GOT3 (cell line): ENCODE measurements around the gene SSBP4.
A peak's percentile ranks its signal among the peaks of the same experiment; 100 is the strongest.
"Not testable (repeated sequence)": the region's sequence is repeated elsewhere in the genome, so short reads cannot be mapped to it uniquely, and the experiment has no call there.

ENCODE experiments used
- DNase-seq: peaks from one replicate; lab custom pipeline; 2025; ENCODE audit warnings: mixed read lengths; lab: John Stamatoyannopoulos, UW

The SSBP4 gene

DNA sequence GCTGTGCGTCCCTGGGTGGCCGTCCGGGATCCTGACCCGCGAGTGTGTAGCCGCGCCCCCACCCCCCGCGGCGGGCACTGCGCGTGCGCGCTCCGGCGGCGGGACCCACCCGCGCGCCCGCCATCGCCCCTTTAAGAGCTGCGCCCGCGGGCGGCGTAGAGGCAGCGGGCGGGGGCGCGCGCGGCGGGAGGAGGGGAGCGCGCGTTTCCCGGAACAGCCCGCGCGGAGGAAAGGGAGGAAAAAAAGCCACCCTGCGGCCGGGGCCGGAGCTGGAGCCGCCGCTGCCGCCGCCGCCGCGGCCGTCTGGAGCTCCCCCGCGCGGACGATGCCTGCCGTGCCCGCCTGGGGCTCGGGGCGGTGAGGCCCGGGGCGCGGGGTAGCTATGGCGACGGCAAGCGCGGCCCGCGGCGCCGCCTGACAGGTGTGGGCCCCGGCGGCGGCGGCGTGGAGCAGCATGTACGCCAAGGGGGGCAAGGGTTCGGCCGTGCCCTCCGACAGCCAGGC lies at the start of gene SSBP4:
Gene SSBP4, plus strand, starts transcription at position 204 of the 504 bp plus-strand sequence. Its CDS starts 251 bp downstream, at position 455.
- peak; percentile 51 for DNase-seq

DNA sequence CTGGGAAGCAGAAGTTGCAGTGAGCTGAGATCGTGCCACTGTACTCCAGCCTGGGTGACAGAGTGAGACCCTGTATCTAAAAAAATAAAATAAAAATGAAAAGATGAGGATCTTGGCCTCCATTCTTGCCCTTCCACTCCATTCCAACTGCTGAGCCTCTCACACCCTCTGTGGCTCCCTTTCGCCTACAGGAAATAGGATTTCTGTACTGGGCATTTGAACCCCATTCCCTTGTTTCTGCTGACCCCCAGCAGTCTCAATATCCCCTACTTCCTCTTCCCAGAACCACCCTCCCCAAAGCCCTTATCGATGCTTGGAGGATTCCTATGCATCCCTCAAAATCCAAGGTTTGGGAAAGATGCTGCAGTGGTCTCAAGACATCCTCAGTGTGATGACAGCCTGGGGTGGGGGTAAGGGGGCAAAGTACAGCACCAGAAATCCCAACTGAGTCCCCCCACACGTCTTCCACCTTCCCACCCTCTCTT lies 45.7 kb upstream of the SSBP4 start:
- DNase-seq: no peak

DNA sequence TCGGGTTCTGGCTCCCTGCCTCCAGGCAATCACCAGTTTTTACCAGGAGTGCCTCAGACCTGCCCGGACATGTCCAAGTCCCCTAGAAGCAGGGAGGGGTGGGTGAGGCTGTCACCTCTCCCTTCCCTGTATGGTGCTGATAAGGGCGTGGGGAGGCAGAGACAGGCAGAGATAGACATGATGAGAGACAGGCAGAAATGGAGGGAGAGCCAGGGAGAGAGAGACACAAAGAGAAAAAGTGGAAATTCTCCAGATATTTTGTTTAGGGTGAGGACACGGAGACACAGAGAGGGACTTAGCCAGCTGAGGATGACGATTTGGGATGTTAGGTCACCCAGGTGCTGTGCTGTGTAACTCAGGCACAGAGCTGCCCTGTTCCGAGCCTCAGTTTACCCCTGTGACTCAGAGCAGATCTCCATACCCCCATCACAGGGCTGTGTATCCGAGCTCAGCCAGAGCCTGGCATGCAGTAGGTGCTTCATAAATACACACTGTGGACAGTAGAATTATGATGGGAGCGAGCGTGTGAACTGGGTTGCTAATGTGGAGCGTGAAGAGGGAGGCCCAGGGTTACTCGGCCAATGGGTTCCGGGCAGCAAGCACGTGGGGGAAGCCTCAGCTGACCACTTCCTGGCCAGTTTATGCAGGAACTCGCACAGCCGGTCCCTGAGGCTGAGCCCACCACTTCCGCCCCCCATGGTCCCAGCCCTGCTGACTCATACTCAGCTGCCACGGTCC lies 45.1 kb upstream of the SSBP4 start:
- DNase-seq: no peak

DNA sequence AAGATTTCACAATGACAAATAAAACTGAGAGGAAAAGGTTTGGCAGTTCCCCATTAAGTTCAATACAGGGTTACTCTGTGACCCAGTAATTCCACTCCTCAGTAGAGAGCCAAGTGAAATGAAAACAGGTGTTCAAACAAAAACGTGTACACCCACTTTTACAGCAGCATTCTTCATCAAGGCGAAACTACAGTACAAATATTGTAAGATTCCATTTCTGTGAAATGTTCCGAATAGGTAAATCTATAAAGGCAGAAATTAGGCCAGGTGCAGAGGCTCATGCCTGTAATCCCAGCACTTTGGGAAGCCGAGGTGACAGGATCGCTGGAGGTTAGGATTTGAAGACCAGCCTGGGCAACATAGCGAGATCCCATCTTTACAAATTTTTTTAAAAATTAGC lies 42.2 kb upstream of the SSBP4 start:
- no peak for DNase-seq

DNA sequence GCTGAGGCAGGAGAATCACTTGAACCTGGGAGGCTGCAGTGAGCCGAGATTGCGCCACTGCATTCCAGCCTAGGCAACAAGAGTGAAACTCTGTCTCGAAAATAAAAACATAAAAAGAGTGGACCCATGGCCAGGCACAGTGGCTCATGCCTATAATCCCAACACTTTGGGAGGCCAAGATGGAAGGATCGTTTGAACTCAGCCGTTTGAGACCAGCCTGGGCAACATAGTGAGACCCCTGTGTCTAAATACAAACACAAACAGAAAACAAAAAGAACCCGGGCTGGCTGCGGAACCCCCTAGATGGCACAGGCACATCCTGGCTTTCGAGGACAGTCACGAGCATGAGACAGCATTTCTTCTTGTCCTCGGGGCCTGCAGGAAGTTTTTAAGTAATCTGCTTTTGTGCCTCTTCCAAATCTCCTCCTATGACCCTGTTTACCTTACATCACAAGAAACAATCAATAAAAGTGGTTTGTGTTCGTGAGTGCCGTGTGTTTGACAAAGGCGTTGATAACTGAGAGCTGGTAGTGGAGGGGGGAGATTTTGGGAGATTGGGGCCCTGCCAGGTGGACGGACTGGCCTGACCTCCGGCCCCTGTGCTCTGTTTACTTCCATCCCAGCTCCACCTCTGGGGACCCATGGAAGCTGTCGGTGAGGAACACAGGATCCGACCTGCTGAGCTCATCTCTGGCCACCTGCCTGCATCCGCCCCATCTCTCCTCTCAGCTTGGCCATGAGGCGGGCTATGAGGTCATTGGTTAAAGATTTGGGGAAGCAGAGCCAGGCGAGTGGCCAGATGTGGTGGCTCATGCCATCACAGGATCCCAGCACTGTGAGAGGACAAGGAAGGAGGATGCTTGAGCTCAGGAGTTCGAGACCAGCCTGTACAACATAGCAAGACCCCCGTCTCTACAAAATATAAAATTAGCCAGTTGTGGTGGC lies 39.1 kb upstream of the SSBP4 start:
- no peak for DNase-seq

DNA sequence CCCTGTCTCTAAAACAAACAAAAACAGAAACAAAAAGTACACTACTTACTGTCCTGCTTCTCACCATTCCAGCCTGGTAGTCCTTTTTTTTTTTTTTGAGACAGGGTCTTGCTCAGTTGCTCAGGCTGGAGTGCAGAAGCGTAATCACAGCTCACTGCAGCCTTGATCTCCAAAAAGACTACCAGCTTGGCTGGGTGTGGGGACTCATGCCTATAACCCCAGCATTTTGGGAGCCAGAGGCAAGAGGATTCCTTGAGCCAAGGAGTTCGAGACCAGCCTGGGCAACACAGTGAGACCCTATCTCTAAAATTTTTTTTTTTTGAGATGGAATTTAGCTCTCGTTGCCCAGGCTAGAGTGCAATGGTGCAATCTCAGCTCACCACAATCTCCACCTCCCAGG lies 38.4 kb upstream of the SSBP4 start:
- no peak for DNase-seq

DNA sequence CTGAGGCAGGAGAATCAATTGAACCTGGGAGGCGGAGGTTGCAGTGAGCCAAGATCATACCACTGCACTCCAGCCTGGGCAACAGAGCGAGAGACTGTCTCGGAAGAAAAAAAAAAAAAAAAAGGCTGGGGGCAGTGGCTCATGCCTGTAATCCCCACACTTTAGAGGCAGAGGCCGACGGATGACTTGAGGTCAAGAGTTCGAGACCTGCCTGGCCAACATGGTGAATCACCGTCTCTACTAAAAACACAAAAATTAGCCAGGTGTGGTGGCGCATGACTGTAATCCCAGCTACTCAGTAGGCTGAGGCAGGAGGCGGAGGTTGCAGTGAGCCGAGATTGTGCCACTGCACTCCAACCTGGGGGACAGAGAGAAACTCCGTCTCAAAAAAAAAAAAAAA lies 35.6 kb upstream of the SSBP4 start:
- DNase-seq: not testable (repeated sequence)

DNA sequence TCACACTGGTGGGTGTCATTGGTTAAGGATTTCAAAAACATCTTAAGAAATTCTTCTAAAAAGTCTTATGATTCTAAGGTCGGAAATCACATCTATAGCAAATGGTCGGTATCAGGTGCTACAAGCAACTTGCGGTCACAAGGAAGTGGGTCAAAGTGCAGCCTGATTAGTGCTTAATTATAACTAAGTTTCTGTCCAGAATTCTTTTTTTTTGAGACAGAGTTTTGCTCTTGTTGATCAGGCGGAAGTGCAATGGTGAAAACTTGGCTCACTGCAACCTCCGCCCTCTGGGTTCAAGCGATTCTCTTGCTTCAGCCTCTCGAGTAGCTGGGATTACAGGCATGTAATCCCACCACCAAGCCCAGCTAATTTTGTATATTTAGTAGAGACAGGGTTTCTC lies 34.4 kb upstream of the SSBP4 start:
- DNase-seq: no peak

DNA sequence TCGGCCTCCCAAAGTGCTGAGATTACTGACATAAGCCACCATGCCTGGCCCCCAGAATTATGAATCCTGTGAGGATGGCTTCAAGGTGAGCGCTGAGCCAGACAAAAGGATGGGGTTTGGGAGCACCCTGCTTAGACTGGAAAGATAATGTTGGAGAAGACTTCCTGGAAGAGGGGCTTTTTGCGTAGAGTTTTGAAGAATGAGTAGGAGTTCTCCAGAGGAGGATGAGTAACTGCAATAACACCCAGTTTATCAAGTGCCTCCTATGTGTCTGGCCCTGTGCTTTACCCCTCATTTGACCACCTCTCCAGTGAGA lies 33.9 kb upstream of the SSBP4 start:
- no peak for DNase-seq

DNA sequence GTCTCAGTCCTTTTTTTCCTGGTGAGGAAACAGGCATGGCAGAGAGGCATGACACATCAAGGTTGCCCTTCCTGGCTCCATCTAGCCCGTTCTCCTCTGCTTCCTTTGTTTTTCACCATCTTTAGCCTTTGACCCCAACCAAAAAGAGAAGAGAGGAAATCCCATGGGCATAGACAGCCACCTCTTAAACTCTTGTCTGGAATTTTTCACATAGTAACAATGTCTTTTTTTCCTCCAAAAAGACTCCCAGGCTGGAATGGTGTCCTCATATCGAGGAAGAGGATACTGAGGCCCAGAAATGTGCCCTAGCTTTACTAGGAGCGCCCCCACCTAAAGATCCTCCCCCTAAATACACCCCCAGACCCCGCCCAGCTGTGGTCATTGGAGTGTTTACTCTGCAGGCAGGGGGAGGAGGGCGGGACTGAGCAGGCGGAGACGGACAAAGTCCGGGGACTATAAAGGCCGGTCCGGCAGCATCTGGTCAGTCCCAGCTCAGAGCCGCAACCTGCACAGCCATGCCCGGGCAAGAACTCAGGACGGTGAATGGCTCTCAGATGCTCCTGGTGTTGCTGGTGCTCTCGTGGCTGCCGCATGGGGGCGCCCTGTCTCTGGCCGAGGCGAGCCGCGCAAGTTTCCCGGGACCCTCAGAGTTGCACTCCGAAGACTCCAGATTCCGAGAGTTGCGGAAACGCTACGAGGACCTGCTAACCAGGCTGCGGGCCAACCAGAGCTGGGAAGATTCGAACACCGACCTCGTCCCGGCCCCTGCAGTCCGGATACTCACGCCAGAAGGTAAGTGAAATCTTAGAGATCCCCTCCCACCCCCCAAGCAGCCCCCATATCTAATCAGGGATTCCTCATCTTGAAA lies 33.3 kb upstream of the SSBP4 start, which contains the start of gene GDF15:
Gene GDF15, plus strand, starts transcription at position 484 of the 868 bp plus-strand sequence. Its CDS starts 32 bp downstream, at position 516.
- no peak for DNase-seq

DNA sequence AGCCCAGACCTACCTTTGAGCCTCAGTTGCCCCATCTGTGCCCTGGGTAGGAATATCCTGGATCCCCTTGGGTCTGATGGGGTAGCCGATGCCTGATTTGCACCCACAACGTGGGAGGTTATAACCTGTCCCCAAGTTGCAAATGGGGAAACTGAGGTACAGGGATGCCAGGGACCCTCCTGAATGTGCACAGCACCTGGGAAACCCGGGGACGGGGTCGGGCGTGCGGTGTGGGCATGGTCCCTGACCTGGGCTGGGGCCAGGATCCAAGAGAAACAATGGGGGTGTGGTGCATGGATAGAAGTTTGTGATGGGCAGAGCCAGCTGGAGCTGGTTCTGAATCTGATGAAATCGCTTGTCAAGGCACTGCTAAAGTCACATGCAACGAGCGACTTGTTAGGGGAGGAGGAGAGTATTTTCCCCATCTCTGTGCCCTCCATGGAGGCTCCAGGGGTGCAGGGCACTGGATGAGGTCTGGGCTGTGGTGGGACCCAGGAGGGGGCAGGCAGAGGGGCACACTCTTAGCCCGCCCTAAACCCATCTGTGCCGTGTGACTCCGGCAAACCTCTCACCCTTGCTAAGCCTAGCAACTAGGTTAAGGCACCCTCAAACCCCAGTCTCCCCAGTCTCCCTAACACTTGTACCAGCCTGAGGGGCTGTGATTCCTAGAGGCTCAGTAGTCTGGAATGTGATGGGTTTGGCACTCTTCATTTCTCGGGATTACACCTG lies 32.5 kb upstream of the SSBP4 start:
- no peak for DNase-seq

DNA sequence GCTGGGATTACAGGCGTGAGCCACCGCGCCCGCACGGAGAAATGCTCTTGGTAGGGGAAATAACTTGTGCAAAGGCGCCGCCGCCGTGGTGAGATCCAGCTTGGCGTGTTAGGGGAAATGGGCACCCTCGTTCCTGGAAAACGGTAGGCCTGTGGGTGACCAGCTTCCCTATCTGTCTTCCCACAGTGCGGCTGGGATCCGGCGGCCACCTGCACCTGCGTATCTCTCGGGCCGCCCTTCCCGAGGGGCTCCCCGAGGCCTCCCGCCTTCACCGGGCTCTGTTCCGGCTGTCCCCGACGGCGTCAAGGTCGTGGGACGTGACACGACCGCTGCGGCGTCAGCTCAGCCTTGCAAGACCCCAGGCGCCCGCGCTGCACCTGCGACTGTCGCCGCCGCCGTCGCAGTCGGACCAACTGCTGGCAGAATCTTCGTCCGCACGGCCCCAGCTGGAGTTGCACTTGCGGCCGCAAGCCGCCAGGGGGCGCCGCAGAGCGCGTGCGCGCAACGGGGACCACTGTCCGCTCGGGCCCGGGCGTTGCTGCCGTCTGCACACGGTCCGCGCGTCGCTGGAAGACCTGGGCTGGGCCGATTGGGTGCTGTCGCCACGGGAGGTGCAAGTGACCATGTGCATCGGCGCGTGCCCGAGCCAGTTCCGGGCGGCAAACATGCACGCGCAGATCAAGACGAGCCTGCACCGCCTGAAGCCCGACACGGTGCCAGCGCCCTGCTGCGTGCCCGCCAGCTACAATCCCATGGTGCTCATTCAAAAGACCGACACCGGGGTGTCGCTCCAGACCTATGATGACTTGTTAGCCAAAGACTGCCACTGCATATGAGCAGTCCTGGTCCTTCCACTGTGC lies 30.9 kb upstream of the SSBP4 start:
- no peak for DNase-seq

DNA sequence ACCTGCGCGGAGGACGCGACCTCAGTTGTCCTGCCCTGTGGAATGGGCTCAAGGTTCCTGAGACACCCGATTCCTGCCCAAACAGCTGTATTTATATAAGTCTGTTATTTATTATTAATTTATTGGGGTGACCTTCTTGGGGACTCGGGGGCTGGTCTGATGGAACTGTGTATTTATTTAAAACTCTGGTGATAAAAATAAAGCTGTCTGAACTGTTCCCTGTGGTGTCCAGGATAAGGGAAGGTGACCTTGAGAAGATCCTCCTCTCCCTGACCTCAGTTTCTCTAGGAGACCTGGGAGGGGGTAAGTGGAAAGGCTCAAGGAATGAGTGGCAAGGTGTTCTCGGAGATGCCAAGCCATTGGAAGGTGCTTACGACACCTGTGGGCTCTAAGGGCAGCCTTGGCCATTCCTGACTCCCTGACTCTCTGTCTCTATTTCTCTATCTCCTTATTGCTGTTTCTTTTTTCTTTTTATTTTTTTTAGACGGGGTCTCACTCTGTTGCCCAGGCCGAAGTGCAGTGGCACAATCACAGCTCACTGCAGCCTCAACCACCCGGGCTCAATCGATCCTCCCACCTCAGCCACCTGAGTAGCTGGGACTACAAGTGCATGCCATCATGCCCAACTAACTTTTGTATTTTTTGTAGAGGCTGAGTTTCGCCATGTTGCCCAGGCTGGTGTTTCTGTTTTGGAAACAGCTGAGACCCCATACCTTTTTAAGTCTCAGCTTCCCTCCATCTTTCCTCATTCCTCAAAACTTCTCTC lies 30.1 kb upstream of the SSBP4 start:
- DNase-seq: no peak

DNA sequence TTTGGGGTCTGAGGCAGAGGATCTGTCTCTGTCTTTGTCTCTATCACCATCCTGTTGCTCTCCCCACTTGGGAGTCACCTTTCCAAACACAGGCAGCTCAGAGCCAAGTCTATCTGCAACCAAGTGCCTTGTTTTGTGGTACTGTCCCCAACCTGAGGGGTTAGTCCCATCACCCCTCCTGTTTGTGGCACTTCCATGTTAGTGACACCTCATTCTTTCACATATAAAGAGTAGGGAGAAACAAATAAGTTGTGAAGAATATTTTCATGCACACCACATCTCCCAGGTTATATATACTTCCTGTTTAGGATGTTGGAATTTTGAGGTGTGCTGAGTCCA lies 29.5 kb upstream of the SSBP4 start:
- no peak for DNase-seq

DNA sequence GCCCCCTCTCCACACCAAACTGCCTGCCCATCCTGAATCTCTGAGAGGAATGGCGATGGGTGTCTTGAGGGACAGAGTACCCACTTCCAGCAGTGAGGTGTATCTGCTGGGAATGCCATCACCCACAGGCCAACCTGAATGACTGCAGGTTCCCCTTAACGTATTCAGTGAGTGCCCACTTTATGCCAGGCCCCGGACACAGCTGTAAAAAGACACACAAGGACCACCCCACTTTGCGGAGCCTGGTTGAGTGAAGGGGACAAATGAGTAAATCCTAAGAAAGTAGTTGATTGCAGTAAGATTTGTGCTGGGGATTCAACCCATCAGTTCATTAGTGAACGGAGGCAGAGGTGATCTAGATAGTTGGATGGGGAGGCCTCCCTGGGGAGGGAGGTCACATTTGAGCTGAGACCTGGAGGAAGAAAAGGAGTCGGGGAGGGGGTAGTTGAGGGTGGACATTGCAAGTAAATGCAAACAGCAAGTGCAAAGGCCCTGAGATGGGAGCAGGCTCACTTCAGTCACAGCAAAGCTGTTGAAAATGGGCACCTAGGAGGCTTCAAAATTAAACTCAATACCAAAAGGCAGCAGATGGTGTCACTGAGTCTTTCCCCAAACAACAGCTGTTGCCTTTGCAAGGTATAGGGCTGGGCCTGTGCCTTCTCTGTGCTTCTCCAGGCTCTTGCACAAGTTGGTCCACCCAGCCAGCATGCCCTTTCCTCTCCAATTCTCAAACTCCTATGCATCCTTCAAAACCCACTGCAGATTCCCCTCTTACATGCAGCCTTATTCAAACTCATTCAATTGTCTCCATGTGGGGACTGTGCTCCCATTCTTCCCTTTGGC lies 28.9 kb upstream of the SSBP4 start:
- no peak for DNase-seq

DNA sequence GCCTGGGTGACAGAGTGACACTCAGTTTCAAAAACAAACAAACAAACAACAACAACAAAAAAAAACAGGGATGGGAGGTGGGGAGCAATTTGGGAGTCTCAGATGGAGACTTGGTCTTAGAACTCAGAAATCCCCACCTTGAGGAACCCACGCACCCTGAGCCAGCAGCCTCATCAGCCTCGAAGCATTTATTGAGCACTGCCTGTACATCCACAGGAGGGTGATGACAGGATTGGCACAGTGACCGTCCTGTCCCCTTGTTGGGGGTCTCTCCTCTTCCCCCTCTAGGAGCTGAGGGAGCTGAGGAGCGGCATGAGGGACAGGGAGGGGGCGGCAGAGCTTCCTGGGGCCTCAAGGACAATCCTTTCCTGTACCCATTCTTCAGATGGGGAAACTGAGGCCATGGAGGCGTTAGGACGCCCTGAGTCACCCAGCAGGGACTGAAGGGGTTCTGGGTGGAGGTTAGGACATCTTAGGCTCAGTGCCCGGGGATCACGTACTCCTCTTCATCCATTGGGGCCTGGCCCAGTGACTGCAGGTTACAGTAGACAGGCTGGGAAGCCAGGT lies 27.6 kb upstream of the SSBP4 start:
- DNase-seq: no peak

DNA sequence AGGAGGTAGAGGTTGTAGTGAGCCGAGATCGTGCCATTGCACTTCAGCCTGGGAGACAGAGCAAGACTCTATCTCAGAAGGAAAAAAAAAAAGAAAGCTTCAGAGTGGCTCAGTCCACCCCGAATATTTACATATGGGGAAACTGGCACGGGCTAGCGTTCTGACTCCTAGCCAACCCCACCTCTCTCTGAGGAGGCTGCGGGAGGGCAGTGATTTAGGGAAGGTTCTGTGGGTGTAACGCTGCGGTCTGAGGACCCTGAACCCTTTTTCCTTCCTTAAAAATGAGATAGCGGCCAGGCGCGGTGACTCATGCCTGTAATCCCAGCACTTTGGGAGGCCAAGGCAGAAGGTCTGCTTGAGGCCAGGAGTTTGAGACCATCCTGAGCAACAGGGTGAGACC lies 26.8 kb upstream of the SSBP4 start:
- DNase-seq: no peak

DNA sequence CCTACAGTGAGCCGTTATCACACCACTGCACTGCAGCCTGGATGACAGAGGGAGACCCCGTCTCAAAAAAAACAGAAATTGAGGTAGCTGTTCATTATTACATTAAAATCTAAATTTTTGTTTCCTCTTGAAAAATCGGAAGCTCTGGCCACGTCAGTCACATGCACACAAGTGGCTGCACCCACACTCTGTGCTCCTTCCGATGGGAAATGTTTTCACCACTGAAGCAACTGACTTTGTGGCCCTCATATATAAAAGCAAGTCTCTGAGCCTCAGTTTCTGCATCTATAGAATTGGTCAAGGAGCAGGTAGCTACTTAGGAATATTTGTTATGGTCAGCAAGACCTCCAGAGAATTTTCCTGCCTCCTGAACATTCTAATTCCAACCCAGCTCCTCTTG lies 26.3 kb upstream of the SSBP4 start:
- no peak for DNase-seq
